ENCODE data around the gene RETREG2. TPM values are rescaled to one million over a fixed set of nuclear protein-coding genes. Genes with fewer than 3 reads are reported as not detected.

RETREG2 gene
- total RNA-seq, 1 experiment from 2014 or later: 59.5 TPM

DNA sequence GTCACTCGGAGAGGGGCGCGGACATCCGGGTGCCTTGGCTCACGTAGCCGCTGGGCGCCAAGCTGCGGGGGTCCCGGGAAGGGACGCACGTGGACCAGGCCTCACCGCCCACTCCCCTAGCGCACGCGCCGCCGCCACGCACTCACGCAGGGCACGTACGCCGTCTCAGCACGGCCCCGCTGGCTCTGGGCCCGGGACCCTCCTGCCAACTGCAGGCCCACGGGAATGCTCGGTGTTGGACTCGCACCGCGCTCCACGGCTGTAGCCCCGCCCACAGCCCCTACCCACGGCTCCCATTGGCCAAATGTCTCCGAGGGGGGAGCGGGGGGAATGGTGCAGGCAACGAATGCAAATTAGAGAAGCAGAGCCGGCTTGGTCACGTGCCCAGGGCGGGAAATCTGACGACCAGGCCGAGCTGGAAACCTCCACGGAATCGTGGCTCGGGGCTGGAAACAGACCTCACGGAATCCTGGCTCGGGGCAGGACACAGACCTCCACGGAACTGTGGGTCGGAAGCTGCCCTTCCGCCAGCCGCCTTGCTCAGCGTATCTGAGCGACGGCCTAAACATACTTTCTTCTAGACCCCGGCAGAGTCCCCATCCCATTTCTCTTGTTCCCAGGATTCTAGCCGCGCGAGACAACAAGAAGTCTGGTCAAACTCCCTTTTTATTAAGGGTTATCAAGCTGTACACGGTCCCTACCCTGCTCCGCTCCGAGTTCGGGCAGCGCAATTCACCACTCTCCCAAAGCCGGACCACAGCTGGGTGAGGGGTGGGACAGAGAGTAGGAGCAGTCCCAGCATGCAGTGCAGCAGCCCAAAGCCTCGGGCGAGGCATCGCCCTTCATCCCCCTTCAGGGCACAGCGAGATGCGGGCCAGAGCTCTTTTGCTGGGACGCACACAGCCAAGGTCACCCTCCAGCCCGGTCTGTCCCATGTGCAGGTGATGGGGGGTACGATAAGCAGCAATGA is 40.9 kb downstream of the RETREG2 start, which contains the start of gene ABCB6:
Gene ABCB6 (minus strand): TSS at position 227 of the 970 bp plus-strand sequence. CDS start 285 bp downstream, outside the sequence.
- Mint-ChIP-seq H3K4me3 (ENCODE audit: unreplicated experiment) (peak within 1 kb of the TSS; percentile 96), H3K27ac (ENCODE audit: unreplicated experiment) (peak within 1 kb of the TSS; percentile 95), H3K36me3 (ENCODE audit: insufficient read depth, unreplicated experiment) (peaks cover 39% of the 10 kb centered on the region), H3K4me1 (ENCODE audit: low read depth, unreplicated experiment) (no peaks in the 10 kb centered on the region), H3K9me3 (ENCODE audit: unreplicated experiment) (no peaks in the 10 kb centered on the region), H3K27me3 (ENCODE audit: insufficient read depth, unreplicated experiment) (no peaks in the 10 kb centered on the region)
- peaks cover 18% of the 10 kb centered on the region for H3K4me1 ChIP-seq
- BruUV-seq (replicated peaks): TSS peak; percentile 77
- peak within 1 kb of the TSS; percentile 89 for H3K4me3 ChIP-seq (ENCODE audit: low read depth, low read length)
- H3K36me3 ChIP-seq (ENCODE audit: control insufficient read depth, insufficient read depth, low read length): peaks cover 3% of the 10 kb centered on the region; the same call in 1 of the 2 replicates
- intact Hi-C loops (cut with micrococcal nuclease; ENCODE audit: unreplicated experiment): loop anchor here (1.0 to 5.0 kb wide), 7 partner anchors 10 to 168 kb away; partner anchors contain the start of genes ANKZF1, ATG9A, DNAJB2 and DNPEP
- H3K9me3 ChIP-seq: no peaks in the 10 kb centered on the region
- ChIA-PET POLR2A (interaction anchor here (0.9 to 3.0 kb wide), 8 partner anchors 10 to 169 kb away, joined by 3 to 27 read pairs (median 8); partner anchors contain the start of genes ANKZF1, ATG9A, CNPPD1 and DNPEP), CTCF (interaction anchor here (0.6 to 2.5 kb wide), 9 partner anchors 30 to 217 kb away, joined by 3 to 18 read pairs (median 3); partner anchors contain the start of gene DNAJB2)
- H3K27me3 ChIP-seq (replicated peaks; ENCODE audit: control insufficient read depth, insufficient read depth, low read length): no peaks in the 10 kb centered on the region
- peak; percentile 97 for DNase-seq
- TF ChIP-seq, protein P1, sequence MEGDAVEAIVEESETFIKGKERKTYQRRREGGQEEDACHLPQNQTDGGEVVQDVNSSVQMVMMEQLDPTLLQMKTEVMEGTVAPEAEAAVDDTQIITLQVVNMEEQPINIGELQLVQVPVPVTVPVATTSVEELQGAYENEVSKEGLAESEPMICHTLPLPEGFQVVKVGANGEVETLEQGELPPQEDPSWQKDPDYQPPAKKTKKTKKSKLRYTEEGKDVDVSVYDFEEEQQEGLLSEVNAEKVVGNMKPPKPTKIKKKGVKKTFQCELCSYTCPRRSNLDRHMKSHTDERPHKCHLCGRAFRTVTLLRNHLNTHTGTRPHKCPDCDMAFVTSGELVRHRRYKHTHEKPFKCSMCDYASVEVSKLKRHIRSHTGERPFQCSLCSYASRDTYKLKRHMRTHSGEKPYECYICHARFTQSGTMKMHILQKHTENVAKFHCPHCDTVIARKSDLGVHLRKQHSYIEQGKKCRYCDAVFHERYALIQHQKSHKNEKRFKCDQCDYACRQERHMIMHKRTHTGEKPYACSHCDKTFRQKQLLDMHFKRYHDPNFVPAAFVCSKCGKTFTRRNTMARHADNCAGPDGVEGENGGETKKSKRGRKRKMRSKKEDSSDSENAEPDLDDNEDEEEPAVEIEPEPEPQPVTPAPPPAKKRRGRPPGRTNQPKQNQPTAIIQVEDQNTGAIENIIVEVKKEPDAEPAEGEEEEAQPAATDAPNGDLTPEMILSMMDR (IDR thresholded peaks at IDR 0.05; ENCODE audit: insufficient read depth in 1 of 2, low read depth in 1 of 2, low read length in 1 of 2, severe bottlenecking in 1 of 2, unreplicated experiment in 1 of 2): no peak

DNA sequence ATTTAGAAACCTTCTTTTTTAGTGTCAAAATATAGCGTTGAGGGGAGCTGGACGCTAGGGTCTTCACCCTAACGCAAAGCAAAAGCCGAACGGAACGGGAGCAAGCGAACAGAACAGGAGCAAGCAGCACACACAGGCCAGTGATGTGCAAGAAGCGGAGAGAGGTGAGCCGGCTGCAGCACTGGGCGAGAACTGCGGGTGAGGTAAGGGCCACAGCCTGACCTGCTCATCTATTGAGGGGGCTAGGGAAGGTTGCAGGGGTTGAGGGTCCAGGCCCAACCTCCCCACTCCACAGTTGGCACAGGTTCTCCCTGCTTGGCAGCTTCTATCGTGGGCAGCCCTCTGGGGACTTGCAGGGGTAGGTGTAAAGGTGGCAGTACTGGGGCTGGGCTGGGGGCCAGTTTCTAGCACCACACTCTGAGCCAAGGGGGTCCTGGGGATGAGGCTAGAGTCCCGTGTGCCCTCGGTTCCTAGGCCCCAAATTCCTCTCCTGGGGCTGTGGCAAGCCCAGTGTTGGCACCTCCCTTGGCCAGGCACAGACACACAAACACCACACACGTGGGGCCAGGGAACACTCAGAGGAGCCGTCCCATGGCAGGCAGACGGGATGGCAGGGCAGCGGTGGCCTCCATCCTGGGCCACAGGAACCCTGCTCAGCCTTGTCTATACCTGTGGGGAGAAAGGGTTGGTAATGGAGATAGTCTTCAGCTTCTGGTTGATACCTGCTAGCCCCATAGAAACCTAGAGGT is 41.9 kb downstream of the RETREG2 start:
- Mint-ChIP-seq H3K4me3 (ENCODE audit: unreplicated experiment) (peak overlapping the region; percentile 96), H3K36me3 (ENCODE audit: insufficient read depth, unreplicated experiment) (peaks cover 46% of the 10 kb centered on the region), H3K27me3 (ENCODE audit: insufficient read depth, unreplicated experiment) (no peaks in the 10 kb centered on the region), H3K27ac (ENCODE audit: unreplicated experiment) (peak overlapping the region; percentile 95), H3K9me3 (ENCODE audit: unreplicated experiment) (no peaks in the 10 kb centered on the region), H3K4me1 (ENCODE audit: low read depth, unreplicated experiment) (no peaks in the 10 kb centered on the region)
- CTCF ChIA-PET: interaction anchor here (1.0 to 1.1 kb wide), 3 partner anchors 42 to 218 kb away, joined by 3 to 4 read pairs (median 3); no protein-coding TSS in a partner anchor
- BruUV-seq (replicated peaks): no TSS peak
- TF ChIP-seq, protein P1 (IDR thresholded peaks at IDR 0.05; ENCODE audit: insufficient read depth in 1 of 2, low read depth in 1 of 2, low read length in 1 of 2, severe bottlenecking in 1 of 2, unreplicated experiment in 1 of 2): no peak
- H3K27me3 ChIP-seq (replicated peaks; ENCODE audit: control insufficient read depth, insufficient read depth, low read length): no peaks in the 10 kb centered on the region
- H3K4me1 ChIP-seq: peaks cover 18% of the 10 kb centered on the region
- intact Hi-C loops (cut with micrococcal nuclease; ENCODE audit: unreplicated experiment): loop anchor here (1.0 to 5.0 kb wide), 2 partner anchors 9 to 167 kb away; partner anchors contain the start of genes ANKZF1, ATG9A and DNPEP
- H3K36me3 ChIP-seq (ENCODE audit: control insufficient read depth, insufficient read depth, low read length): 0 out of 2 replicates have a peak, but pooled peaks cover 1% of the 10 kb centered on the region
- H3K9me3 ChIP-seq: no peaks in the 10 kb centered on the region
- POLR2A ChIA-PET: interaction anchor here (0.9 to 3.0 kb wide), 5 partner anchors 9 to 59 kb away, joined by 3 to 27 read pairs (median 6); partner anchors contain the start of genes ANKZF1, ATG9A, GLB1L and STK16
- H3K4me3 ChIP-seq (ENCODE audit: low read depth, low read length): no peak overlapping the region
- no peak for DNase-seq
